HG02852 (cell line): ENCODE data around the gene ASNSD1.
"Not testable (repeated sequence)": the region's sequence is repeated elsewhere in the genome, so short reads cannot be mapped to it uniquely, and the experiment has no call there.

Experiments
- ATAC-seq: cut with Tn5 transposase; IDR thresholded peaks from one replicate; pipeline ENCODE4 v1.9.1; 2021; ENCODE audit warnings: mild to moderate bottlenecking, moderate library complexity; ENCODE audit not compliant: unreplicated experiment

ASNSD1 gene

GRCh38 chr2:189641590-189641989 is 19.7 kb upstream of the ASNSD1 start:
- ATAC-seq = no peak

- ATAC-seq = no peak
These were observed 14.7 kb upstream of the ASNSD1 start for GRCh38 chr2:189646521-189646920.

- ATAC-seq = no peak
These were observed 12.3 kb upstream of the ASNSD1 start for GRCh38 chr2:189648846-189649509.

- ATAC-seq = no peak
These were observed 10.0 kb upstream of the ASNSD1 start for GRCh38 chr2:189651284-189651683.

- ATAC-seq = not testable (repeated sequence)
These were observed 7.8 kb upstream of the ASNSD1 start for GRCh38 chr2:189653464-189653863.

GRCh38 chr2:189654641-189655040 is 6.6 kb upstream of the ASNSD1 start:
- no peak for ATAC-seq

GRCh38 chr2:189657867-189658266 is 3.4 kb upstream of the ASNSD1 start:
- ATAC-seq = peak; percentile 46

- ATAC-seq = no peak
These were observed 2.7 kb upstream of the ASNSD1 start for GRCh38 chr2:189658306-189659212.

GRCh38 chr2:189659734-189660133 is 1.5 kb upstream of the ASNSD1 start:
- ATAC-seq = no peak

- no peak for ATAC-seq
These were observed 484 bp upstream of the ASNSD1 start for GRCh38 chr2:189660803-189661147.

- ATAC-seq = no peak
These were observed 680 bp downstream of the ASNSD1 start for GRCh38 chr2:189661957-189662321.

- no peak for ATAC-seq
These were observed 1.5 kb downstream of the ASNSD1 start for GRCh38 chr2:189662669-189663226.

GRCh38 chr2:189663319-189663718 is 2.1 kb downstream of the ASNSD1 start:
- not testable (repeated sequence) for ATAC-seq

- ATAC-seq = no peak
These were observed 8.7 kb downstream of the ASNSD1 start for GRCh38 chr2:189669913-189670312.

GRCh38 chr2:189673661-189674373 is 12.6 kb downstream of the ASNSD1 start:
- ATAC-seq = no peak

GRCh38 chr2:189674374-189675112 is 13.3 kb downstream of the ASNSD1 start, which contains the start of gene ANKAR:
Gene ANKAR, plus strand, starts transcription at chr2:189674670. Its CDS starts 1,821 bp downstream, at chr2:189676491.
- peak; percentile 96 for ATAC-seq

- ATAC-seq = no peak
These were observed 15.2 kb downstream of the ASNSD1 start for GRCh38 chr2:189676471-189676870.

GRCh38 chr2:189679226-189679625 is 18.0 kb downstream of the ASNSD1 start:
- no peak for ATAC-seq

- no peak for ATAC-seq
These were observed 19.9 kb downstream of the ASNSD1 start for GRCh38 chr2:189681203-189681602.

GRCh38 chr2:189681903-189682302 is 20.6 kb downstream of the ASNSD1 start:
- no peak for ATAC-seq

GRCh38 chr2:189683348-189683747 is 22.1 kb downstream of the ASNSD1 start:
- ATAC-seq = no peak
